ENCODE results near the gene MAPK1. TPM values are rescaled to one million over a fixed set of nuclear protein-coding genes. Genes with fewer than 3 reads are reported as not detected.

The MAPK1 gene
- total and polyA plus RNA-seq, 5 donors: 14.8 to 126 (median 123) TPM

- 92% methylated on average over 15 of the region's 15 CpGs for WGBS
- DNase-seq: no peak
- Histone ChIP-seq H3K9me3 (ENCODE audit: control insufficient read depth, low read length) (no peaks in the 10 kb centered on the region), H3K27ac (ENCODE audit: low read length) (no peak overlapping the region), H3K4me3 (ENCODE audit: low read length) (no peak overlapping the region), H3K27me3 (ENCODE audit: control insufficient read depth, insufficient read depth) (no peaks in the 10 kb centered on the region), H3K4me1 (ENCODE audit: control insufficient read depth, insufficient read depth, low read length) (no peaks in the 10 kb centered on the region)
- intact Hi-C loops (cut with DNase I): no loop called here
- no peak for ATAC-seq
Observed at GRCh38 chr22:21761994-21762680, 105.3 kb downstream of the MAPK1 start.

GRCh38 chr22:21761086-21761485 is 106.4 kb downstream of the MAPK1 start:
- intact Hi-C loops (cut with DNase I): no loop called here
- no peak for DNase-seq

GRCh38 chr22:21760640-21761039 is 106.8 kb downstream of the MAPK1 start:
- 87% methylated on average over 2 of the region's 2 CpGs for WGBS
- Histone ChIP-seq H3K4me1 (ENCODE audit: control insufficient read depth, insufficient read depth, low read length) (no peaks in the 10 kb centered on the region), H3K9me3 (ENCODE audit: control insufficient read depth, low read length) (no peaks in the 10 kb centered on the region), H3K27ac (ENCODE audit: low read length) (no peak overlapping the region), H3K27me3 (ENCODE audit: control insufficient read depth, insufficient read depth) (no peaks in the 10 kb centered on the region), H3K4me3 (ENCODE audit: low read length) (no peak overlapping the region)
- ATAC-seq: no peak
- no peak for DNase-seq
- intact Hi-C loops (cut with DNase I): no loop called here

More at GRCh38 chr22:21761086-21761485, 106.4 kb downstream of the MAPK1 start:
- no peak for ATAC-seq
- Histone ChIP-seq H3K27me3 (ENCODE audit: control insufficient read depth, insufficient read depth) (no peaks in the 10 kb centered on the region), H3K4me3 (ENCODE audit: low read length) (no peak overlapping the region), H3K9me3 (ENCODE audit: control insufficient read depth, low read length) (no peaks in the 10 kb centered on the region), H3K4me1 (ENCODE audit: control insufficient read depth, insufficient read depth, low read length) (no peaks in the 10 kb centered on the region), H3K27ac (ENCODE audit: low read length) (no peak overlapping the region)
- 89% methylated on average over 2 of the region's 2 CpGs for WGBS

GRCh38 chr22:21759646-21760376 is 107.6 kb downstream of the MAPK1 start:
- intact Hi-C loops (cut with DNase I): no loop called here
- Histone ChIP-seq H3K4me3 (ENCODE audit: low read length) (no peak overlapping the region), H3K4me1 (ENCODE audit: control insufficient read depth, insufficient read depth, low read length) (no peaks in the 10 kb centered on the region), H3K27ac (ENCODE audit: low read length) (no peak overlapping the region), H3K27me3 (ENCODE audit: control insufficient read depth, insufficient read depth) (no peaks in the 10 kb centered on the region), H3K9me3 (ENCODE audit: control insufficient read depth, low read length) (no peaks in the 10 kb centered on the region)
- ATAC-seq (no peak), DNase-seq (no peak)
- WGBS: 80% methylated on average over 8 of the region's 8 CpGs

GRCh38 chr22:21759093-21759492 is 108.4 kb downstream of the MAPK1 start:
- Histone ChIP-seq H3K4me3 (ENCODE audit: low read length) (no peak overlapping the region), H3K27me3 (ENCODE audit: control insufficient read depth, insufficient read depth) (no peaks in the 10 kb centered on the region), H3K27ac (ENCODE audit: low read length) (no peak overlapping the region), H3K4me1 (ENCODE audit: control insufficient read depth, insufficient read depth, low read length) (no peaks in the 10 kb centered on the region), H3K9me3 (ENCODE audit: control insufficient read depth, low read length) (no peaks in the 10 kb centered on the region)
- ATAC-seq (no peak), DNase-seq (no peak)
- intact Hi-C loops (cut with DNase I): no loop called here
- WGBS: 73% methylated on average over 4 of the region's 4 CpGs

GRCh38 chr22:21758091-21758864 is 109.2 kb downstream of the MAPK1 start:
- H3K27ac ChIP-seq (ENCODE audit: low read length): no peak overlapping the region
- H3K9me3 ChIP-seq (ENCODE audit: control insufficient read depth, low read length): no peaks in the 10 kb centered on the region
- no peaks in the 10 kb centered on the region for H3K4me1 ChIP-seq (ENCODE audit: control insufficient read depth, insufficient read depth, low read length)
- no peak overlapping the region for H3K4me3 ChIP-seq (ENCODE audit: low read length)
- peak in 1 of 2 donors; percentile 10 for ATAC-seq
- no peaks in the 10 kb centered on the region for H3K27me3 ChIP-seq (ENCODE audit: control insufficient read depth, insufficient read depth)
- WGBS: 85% methylated on average over 21 of the region's 21 CpGs
- no peak for DNase-seq
- intact Hi-C loops (cut with DNase I): no loop called here

GRCh38 chr22:21755851-21756284 is 111.6 kb downstream of the MAPK1 start:
- Histone ChIP-seq H3K4me1 (ENCODE audit: control insufficient read depth, insufficient read depth, low read length) (no peaks in the 10 kb centered on the region), H3K9me3 (ENCODE audit: control insufficient read depth, low read length) (no peaks in the 10 kb centered on the region), H3K27me3 (ENCODE audit: control insufficient read depth, insufficient read depth) (no peaks in the 10 kb centered on the region), H3K4me3 (ENCODE audit: low read length) (no peak overlapping the region), H3K27ac (ENCODE audit: low read length) (no peak overlapping the region)
- DNase-seq (no peak), ATAC-seq (peak in 1 of 2 donors; percentile 54)
- intact Hi-C loops (cut with DNase I): no loop called here
- 42% methylated on average over 5 of the region's 5 CpGs for WGBS

GRCh38 chr22:21754523-21754922 is 112.9 kb downstream of the MAPK1 start:
- no peak overlapping the region for H3K4me3 ChIP-seq (ENCODE audit: low read length)
- ATAC-seq: peak; percentile 75 to 77
- intact Hi-C loops (cut with DNase I): no loop called here
- peak; percentile 67 to 86 (median 83) for DNase-seq
- H3K27me3 ChIP-seq (ENCODE audit: control insufficient read depth, insufficient read depth): no peaks in the 10 kb centered on the region
- WGBS: 22% methylated on average over 7 of the region's 7 CpGs
- H3K9me3 ChIP-seq (ENCODE audit: control insufficient read depth, low read length): no peaks in the 10 kb centered on the region
- H3K27ac ChIP-seq (ENCODE audit: low read length): no peak overlapping the region
- no peaks in the 10 kb centered on the region for H3K4me1 ChIP-seq (ENCODE audit: control insufficient read depth, insufficient read depth, low read length)

- H3K4me1 ChIP-seq (ENCODE audit: control insufficient read depth, insufficient read depth, low read length): no peaks in the 10 kb centered on the region
- no peak overlapping the region for H3K27ac ChIP-seq (ENCODE audit: low read length)
- no peaks in the 10 kb centered on the region for H3K9me3 ChIP-seq (ENCODE audit: control insufficient read depth, low read length)
- DNase-seq (no peak), ATAC-seq (peak in 1 of 2 donors; percentile 38)
- no peaks in the 10 kb centered on the region for H3K27me3 ChIP-seq (ENCODE audit: control insufficient read depth, insufficient read depth)
- 63% methylated on average over 14 of the region's 14 CpGs for WGBS
- no peak overlapping the region for H3K4me3 ChIP-seq (ENCODE audit: low read length)
- intact Hi-C loops (cut with DNase I): no loop called here
Observed at GRCh38 chr22:21753374-21754111, 113.9 kb downstream of the MAPK1 start.

- 88% methylated on average over 4 of the region's 4 CpGs for WGBS
- H3K27ac ChIP-seq (ENCODE audit: low read length): no peak overlapping the region
- H3K4me1 ChIP-seq (ENCODE audit: control insufficient read depth, insufficient read depth, low read length): no peaks in the 10 kb centered on the region
- no peaks in the 10 kb centered on the region for H3K27me3 ChIP-seq (ENCODE audit: control insufficient read depth, insufficient read depth)
- intact Hi-C loops (cut with DNase I): no loop called here
- no peak for DNase-seq
- no peak for ATAC-seq
- H3K9me3 ChIP-seq (ENCODE audit: control insufficient read depth, low read length): no peaks in the 10 kb centered on the region
- H3K4me3 ChIP-seq (ENCODE audit: low read length): no peak overlapping the region
Observed at GRCh38 chr22:21752276-21752675, 115.2 kb downstream of the MAPK1 start.

Data from right cardiac atrium (tissue), 5 donors.